NK-92 (cell line): ENCODE data around the gene SUPT3H.

Experiments used
- DNase-seq: peaks from one replicate; lab custom pipeline; 2025; ENCODE audit not compliant: unreplicated experiment; lab: John Stamatoyannopoulos, UW

Gene SUPT3H

GRCh38 chr6:45129051-45129450 is 248.7 kb downstream of the SUPT3H start:
- no peak for DNase-seq

- DNase-seq, result no peak
Measured at GRCh38 chr6:45127185-45127584, 250.5 kb downstream of the SUPT3H start.

DNA sequence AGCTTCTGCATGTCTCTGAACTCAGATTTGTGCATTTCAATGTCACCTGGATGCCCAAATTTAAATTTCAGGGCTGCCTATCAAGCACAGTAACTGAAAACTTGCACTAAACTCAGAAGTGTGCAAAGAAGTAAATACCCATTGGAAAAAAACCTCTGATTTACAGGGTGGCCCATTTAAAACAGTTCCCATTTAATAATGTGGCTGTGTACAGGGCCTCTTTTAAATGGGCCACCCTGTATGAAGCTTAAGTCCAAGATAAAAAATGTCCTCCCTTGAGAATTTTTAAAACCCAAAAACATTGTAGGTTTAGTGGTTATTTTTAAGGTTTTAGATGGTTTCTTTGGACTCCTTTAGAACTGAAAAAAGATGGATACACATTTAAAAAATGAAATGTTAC is 251.7 kb downstream of the SUPT3H start:
- DNase-seq, result no peak

DNA sequence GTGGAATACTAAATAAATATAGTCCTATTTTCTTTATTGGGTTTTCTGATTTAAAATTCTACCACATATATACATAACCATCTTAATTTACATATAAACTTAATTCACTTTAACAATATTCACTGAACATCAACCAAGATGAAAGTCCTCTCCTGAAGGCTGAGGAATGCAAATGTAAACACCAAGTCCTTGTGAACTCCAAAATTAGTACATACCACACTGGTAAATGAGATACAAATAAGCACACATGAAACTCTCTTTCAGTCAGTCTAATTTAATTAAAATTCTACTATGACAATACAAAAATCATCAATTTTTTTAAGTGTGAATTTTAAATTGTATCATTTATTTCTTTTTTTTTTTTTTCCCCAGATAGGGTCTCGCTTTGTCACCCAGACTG is 254.7 kb downstream of the SUPT3H start:
- no peak for DNase-seq

DNA sequence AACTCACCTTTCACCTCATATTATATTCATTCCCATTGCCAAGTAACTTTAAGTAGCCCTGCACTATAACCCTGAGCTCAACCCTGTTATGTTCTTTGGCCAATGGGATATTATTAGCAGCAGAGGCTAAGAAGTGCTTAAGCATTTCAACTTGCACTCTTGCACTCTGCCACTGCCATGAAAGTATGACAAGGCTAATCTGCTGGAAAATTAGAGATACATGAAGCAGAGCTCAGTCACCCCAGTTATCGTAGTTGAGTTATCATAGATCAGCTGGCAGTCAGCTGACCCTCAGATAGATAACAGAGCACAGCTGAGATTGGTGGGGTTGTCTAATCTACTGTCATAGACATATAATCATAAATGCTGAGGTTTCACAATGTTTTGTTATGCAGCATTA is 259.0 kb downstream of the SUPT3H start:
- DNase-seq, result no peak

DNA sequence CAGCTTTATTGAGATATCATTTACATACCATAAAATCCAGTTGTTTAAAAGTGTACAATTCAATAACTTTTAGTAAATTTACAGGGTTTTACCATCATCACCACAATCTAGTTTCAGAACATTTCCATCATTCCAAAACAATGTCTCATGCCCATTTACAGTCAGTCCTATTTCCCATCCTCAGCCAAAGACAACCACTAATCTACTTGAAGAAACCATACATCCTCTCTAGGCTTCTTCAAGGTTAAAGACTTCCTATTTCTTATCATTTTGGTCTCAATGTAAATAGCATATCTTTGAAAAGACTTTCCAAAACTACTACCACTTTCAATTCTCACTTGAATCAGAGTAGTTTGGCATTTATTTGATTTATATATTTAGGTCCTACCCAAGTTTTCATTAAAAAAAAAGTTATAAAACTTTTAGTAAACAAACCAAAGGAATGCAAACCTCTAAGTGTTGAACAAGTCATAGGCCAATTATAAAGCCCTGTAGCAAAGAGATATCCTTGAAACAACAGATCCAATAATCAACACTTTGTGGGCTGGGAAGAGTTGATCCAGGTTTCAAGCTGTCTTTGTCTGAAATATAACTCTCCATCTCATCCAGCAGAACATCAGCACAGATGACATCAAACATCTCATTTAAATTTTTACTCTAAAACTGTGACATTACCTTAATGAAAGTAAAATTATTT is 260.9 kb downstream of the SUPT3H start:
- no peak for DNase-seq

- no peak for DNase-seq
Measured at GRCh38 chr6:45115696-45116095, 262.0 kb downstream of the SUPT3H start.

GRCh38 chr6:45112711-45113110 is 265.0 kb downstream of the SUPT3H start:
- no peak for DNase-seq

DNA sequence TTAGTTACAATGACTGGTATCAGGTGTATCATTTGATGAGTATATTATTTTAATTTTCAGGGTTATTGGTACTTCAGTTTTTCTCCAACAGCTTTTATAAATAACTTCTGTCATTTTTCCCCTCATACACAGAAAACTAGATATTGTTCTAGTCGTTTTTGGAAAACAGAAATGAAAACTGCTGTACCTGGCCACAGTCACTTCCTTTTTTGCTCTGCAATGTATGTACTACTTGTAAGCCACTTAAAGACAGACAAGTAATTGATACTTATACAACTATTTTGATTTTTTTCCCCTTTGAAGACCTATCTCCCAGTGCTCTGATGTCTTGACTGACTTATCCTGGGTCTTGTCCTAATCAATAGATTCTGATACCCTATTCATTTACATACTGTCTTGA is 268.2 kb downstream of the SUPT3H start:
- DNase-seq, result no peak

GRCh38 chr6:45105170-45105820 is 272.4 kb downstream of the SUPT3H start:
- no peak for DNase-seq

GRCh38 chr6:45104429-45104828 is 273.3 kb downstream of the SUPT3H start:
- no peak for DNase-seq

DNA sequence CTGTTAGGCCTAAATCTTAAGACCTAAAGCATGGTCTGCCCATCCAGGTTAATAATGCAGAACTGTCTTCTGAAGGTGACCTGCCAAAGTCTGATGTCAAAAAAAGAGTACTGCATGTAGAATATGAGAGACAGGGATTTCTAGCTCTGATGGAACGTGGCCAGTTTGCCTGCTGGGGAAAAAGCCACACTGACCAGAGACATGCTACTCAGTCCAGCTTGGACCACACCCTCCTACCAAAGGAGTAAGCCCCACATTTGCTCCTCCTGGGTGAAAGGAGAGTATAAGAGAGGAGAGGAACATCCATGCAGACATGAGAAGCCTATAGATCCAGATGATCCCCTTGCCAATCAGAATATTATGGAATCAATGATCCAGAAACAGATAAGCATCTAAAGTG is 279.5 kb downstream of the SUPT3H start:
- no peak for DNase-seq

- DNase-seq, result no peak
Measured at GRCh38 chr6:45094831-45095230, 282.9 kb downstream of the SUPT3H start.

- no peak for DNase-seq
Measured at GRCh38 chr6:45092135-45092534, 285.6 kb downstream of the SUPT3H start.

- no peak for DNase-seq
Measured at GRCh38 chr6:45086360-45087084, 291.2 kb downstream of the SUPT3H start.

DNA sequence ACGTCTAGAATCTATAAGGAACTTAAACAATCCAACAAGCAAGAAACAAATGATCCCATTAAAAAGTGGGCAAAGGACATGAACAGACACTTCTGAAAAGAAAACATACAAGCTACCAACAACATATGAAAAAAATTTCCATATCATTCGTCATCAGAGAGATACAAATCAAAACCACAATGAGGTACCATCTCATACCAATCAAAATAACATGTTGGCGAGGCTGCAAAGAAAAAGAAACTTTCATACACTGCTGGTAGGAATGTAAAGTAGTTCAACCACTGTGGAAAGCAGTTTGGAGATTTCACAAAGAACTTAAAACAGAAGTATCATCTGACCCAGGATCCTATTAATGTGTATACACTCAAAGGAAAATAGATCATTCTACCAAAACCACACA is 293.5 kb downstream of the SUPT3H start:
- DNase-seq, result no peak

GRCh38 chr6:45082091-45082490 is 295.6 kb downstream of the SUPT3H start:
- no peak for DNase-seq

GRCh38 chr6:45081634-45082033 is 296.1 kb downstream of the SUPT3H start:
- no peak for DNase-seq

- no peak for DNase-seq
Measured at GRCh38 chr6:45078432-45078831, 299.3 kb downstream of the SUPT3H start.

DNA sequence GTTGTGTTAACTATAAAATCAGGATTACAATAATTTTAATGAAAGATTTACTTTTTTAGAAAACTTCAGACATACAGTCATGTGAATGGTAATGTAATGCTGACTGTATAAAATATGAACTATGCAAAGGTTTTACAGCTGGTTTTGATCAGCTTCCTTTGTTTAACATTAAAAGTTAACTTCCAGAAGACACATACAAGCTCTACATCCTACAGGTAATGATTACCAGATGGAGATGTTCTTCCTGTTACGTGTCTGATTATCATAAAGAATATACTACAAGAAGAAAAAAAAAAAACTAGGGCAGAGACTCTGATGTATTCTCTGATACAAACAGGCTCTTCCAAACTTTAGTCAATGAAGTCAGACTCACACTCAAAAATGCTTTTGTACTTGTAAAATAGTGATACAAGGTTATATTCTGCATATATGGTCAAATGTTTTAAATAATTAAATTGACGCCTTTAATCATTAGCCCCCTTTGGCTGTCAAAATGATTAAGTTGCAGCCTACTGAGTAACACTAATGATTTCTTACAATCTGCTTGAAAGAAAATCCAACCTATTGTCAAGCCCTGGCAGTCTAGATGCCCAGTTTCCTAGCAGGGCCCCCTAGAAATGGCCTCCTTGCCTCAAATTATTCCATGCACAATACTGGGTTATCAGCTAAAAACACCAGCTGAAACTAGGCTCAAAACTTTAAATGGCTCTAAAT is 301.4 kb downstream of the SUPT3H start:
- no peak for DNase-seq

- no peak for DNase-seq
Measured at GRCh38 chr6:45075246-45075645, 302.5 kb downstream of the SUPT3H start.

DNA sequence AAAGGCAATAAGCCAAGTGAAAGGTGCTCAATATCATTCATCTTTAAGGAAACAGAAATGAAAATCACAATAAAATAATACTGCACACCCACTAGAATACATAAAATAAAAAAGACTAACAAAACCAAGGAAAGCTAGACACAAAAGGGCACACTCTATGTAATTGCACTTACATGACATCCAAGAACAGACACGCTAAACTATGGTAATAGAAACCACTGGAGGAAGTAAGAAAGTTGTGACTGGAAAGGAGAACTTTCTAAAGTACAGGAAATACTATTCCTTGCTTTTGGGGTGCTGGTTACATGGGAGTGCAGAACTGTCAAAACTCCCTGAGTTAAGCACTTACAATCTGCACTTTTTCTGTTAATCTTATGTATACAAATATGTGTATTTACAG is 303.3 kb downstream of the SUPT3H start:
- no peak for DNase-seq
